Ammon's horn (tissue), 1 donor: ENCODE measurements around the gene LMLN.
A peak's percentile ranks its signal among the peaks of the same experiment; 100 is the strongest.
"Not testable (repeated sequence)": the region's sequence is repeated elsewhere in the genome, so short reads cannot be mapped to it uniquely, and the experiment has no call there.

ENCODE experiments used
- DNase-seq: peaks from one replicate; pipeline ENCODE4 v3.0.0-alpha.2; 2016; ENCODE audit warnings: low spot score

The LMLN gene

GRCh38 chr3:198027045-198027798, 67.2 kb downstream of the LMLN start:
- DNase-seq, result no peak

- no peak for DNase-seq
Observed at GRCh38 chr3:198027799-198028390, 67.9 kb downstream of the LMLN start.

- DNase-seq, result no peak
Observed at GRCh38 chr3:198028718-198029117, 68.7 kb downstream of the LMLN start.

GRCh38 chr3:198030125-198030524, 70.1 kb downstream of the LMLN start:
- DNase-seq, result peak; percentile 13

GRCh38 chr3:198030726-198031125, 70.7 kb downstream of the LMLN start:
- DNase-seq, result no peak

GRCh38 chr3:198032039-198032936, 72.3 kb downstream of the LMLN start:
- DNase-seq, result no peak

- peak; percentile 49 for DNase-seq
Observed at GRCh38 chr3:198043119-198043518, 83.1 kb downstream of the LMLN start.

GRCh38 chr3:198046120-198046857, 86.3 kb downstream of the LMLN start:
- no peak for DNase-seq

- DNase-seq, result no peak
Observed at GRCh38 chr3:198048445-198048844, 88.4 kb downstream of the LMLN start.

GRCh38 chr3:198051836-198052235, 91.8 kb downstream of the LMLN start:
- no peak for DNase-seq

GRCh38 chr3:198053462-198053861, 93.4 kb downstream of the LMLN start:
- DNase-seq, result not testable (repeated sequence)

- DNase-seq, result no peak
Observed at GRCh38 chr3:198061119-198062067, 101.4 kb downstream of the LMLN start.

GRCh38 chr3:198062068-198062465, 102.0 kb downstream of the LMLN start:
- DNase-seq, result no peak

- DNase-seq, result no peak
Observed at GRCh38 chr3:198064420-198064819, 104.4 kb downstream of the LMLN start.

GRCh38 chr3:198065897-198066296, 105.9 kb downstream of the LMLN start:
- DNase-seq, result no peak

GRCh38 chr3:198067416-198067815, 107.4 kb downstream of the LMLN start:
- DNase-seq, result no peak

- DNase-seq, result no peak
Observed at GRCh38 chr3:198070871-198071270, 110.9 kb downstream of the LMLN start.

- peak; percentile 59 for DNase-seq
Observed at GRCh38 chr3:198071602-198072287, 111.7 kb downstream of the LMLN start.

- DNase-seq, result no peak
Observed at GRCh38 chr3:198076722-198077308, 116.8 kb downstream of the LMLN start.
